Mesangial cell (primary cell): ENCODE data around the gene C8B. TPM values are rescaled to one million over a fixed set of nuclear protein-coding genes. Genes with fewer than 3 reads are reported as not detected.

Experiments
- total RNA-seq: library from RNA; depleted of rRNA; stranded (reverse); fragments of >200 nt; gene quantifications from 2 replicates; pipeline ENCODE4 v1.2.3, GENCODE V29; 2015

C8B gene
- not detected in 2 replicates for total RNA-seq

GRCh38 chr1:56965916-56966697, at the start of gene C8B:
Gene C8B (minus strand): TSS chr1:56966015. CDS start chr1:56965948, 67 bp downstream.

Other genes starting within 250 kb of the C8B start
- gene FYB2, start 146.6 kb downstream of the C8B start, total RNA-seq: not detected in 2 replicates
- not detected in 2 replicates for gene C8A, start 111.2 kb downstream of the C8B start, total RNA-seq